WERI-Rb-1 (cell line): ENCODE measurements around the gene VRK3.

Experiments
- DNase-seq: peaks from one replicate; pipeline ENCODE4 v3.0.0-alpha.2; 2020
- H3K27ac ChIP-seq: fragments of 250-450 bp; sonication (Bioruptor Pico); 2 replicates; pipeline ENCODE4 v1.5.1; 2020; ENCODE audit warnings: mild to moderate bottlenecking, moderate library complexity
- H3K27me3 ChIP-seq: fragments of 250-450 bp; sonication (Bioruptor Pico); 2 replicates; pipeline ENCODE4 v1.5.1; 2021; ENCODE audit warnings: mild to moderate bottlenecking, low read depth, moderate library complexity; ENCODE audit not compliant: insufficient read depth, severe bottlenecking
- H3K36me3 ChIP-seq: fragments of 250-450 bp; sonication (Bioruptor Pico); 2 replicates; pipeline ENCODE4 v1.5.1; 2020; ENCODE audit warnings: mild to moderate bottlenecking, moderate library complexity
- H3K4me3 ChIP-seq: 2 replicates; pipeline ENCODE4 v1.5.1; 2011; ENCODE audit warnings: low read depth, mild to moderate bottlenecking, control low read depth, low read length
- H3K9me3 ChIP-seq: fragments of 250-450 bp; sonication (Bioruptor Pico); 2 replicates; pipeline ENCODE4 v1.5.1; 2021; ENCODE audit warnings: mild to moderate bottlenecking, moderate library complexity; ENCODE audit not compliant: severe bottlenecking
- TF ChIP-seq, protein P1 (sequence below): IDR thresholded peaks from 2 replicates; pipeline ENCODE4 v1.5.1; 2011; ENCODE audit warnings: low read depth, mild to moderate bottlenecking, control low read depth, inconsistent platforms, low read length

VRK3 gene

DNA sequence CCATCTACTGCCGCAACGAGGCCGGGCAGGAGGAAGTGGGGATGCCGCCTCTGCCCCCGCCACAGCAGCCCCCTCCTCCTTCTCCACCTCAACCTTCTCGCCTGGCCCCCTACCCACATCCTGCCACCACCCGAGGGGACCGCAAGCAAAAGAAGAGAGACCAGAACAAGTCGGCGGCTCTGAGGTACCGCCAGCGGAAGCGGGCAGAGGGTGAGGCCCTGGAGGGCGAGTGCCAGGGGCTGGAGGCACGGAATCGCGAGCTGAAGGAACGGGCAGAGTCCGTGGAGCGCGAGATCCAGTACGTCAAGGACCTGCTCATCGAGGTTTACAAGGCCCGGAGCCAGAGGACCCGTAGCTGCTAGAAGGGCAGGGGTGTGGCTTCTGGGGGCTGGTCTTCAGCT is 92.4 kb downstream of the VRK3 start:
- Histone ChIP-seq H3K27ac (no peak overlapping the region), H3K9me3 (no peaks in the 10 kb centered on the region), H3K36me3 (peaks cover 16% of the 10 kb centered on the region), H3K4me3 (no peak overlapping the region), H3K27me3 (no peaks in the 10 kb centered on the region)
- TF ChIP-seq, protein P1, sequence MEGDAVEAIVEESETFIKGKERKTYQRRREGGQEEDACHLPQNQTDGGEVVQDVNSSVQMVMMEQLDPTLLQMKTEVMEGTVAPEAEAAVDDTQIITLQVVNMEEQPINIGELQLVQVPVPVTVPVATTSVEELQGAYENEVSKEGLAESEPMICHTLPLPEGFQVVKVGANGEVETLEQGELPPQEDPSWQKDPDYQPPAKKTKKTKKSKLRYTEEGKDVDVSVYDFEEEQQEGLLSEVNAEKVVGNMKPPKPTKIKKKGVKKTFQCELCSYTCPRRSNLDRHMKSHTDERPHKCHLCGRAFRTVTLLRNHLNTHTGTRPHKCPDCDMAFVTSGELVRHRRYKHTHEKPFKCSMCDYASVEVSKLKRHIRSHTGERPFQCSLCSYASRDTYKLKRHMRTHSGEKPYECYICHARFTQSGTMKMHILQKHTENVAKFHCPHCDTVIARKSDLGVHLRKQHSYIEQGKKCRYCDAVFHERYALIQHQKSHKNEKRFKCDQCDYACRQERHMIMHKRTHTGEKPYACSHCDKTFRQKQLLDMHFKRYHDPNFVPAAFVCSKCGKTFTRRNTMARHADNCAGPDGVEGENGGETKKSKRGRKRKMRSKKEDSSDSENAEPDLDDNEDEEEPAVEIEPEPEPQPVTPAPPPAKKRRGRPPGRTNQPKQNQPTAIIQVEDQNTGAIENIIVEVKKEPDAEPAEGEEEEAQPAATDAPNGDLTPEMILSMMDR, result no peak
- no peak for DNase-seq

DNA sequence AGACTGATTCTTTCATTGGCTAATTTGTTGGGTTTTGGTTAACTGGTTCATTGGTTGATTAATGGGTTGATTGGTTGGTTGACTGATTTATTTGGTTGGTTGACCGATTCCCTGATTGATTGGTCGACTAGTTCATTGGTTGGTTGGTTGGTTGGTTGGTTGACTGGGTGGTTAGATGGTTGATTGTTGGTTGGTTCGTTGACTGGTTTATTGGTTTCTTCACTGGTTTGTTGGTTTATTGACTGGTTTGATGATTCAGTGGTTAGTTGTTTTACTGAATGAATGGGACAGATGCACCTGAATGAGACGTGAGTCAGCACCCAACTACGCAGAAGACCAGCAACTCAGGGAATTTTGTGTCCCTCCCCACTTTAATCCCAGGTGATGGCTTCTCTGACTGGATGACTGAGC is 93.1 kb downstream of the VRK3 start:
- Histone ChIP-seq H3K27ac (no peak overlapping the region), H3K4me3 (no peak overlapping the region), H3K36me3 (peaks cover 22% of the 10 kb centered on the region), H3K9me3 (no peaks in the 10 kb centered on the region), H3K27me3 (no peaks in the 10 kb centered on the region)
- DNase-seq, result no peak
- TF ChIP-seq, protein P1, result no peak

DNA sequence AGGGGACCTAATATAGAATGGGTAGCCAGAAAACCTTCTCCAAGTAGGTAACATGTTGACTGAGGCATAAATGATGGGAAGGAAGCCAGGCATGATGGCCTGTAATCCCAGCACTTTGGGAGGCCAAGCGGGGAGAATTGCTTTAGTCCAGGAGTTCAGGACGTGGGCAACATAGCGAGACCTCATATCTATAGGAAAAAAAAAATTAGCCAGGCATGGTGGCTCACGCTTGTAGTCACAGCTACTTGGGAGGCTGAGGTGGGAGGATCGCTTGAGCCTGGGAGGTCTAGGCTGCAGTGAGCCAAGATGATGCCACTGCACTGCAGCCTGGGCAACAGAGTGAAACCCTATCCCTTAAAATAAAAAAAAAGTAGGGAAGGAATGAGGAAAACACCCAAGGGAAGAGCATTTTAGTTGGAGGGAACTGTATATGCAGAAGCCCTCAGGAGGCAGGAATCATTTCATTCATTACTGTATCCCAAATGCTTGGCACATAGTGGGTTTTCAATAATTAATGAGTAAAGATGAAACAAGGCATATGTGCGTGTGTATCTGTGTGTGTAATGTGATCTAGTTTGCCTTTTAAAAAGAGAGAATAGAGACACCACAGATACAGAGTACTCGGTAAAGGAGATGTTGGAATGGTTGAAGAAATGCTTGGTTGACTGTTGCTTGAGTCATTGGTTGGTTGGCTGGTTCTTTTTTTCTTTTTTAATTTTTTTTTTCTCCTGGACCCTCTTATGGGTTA is 93.7 kb downstream of the VRK3 start:
- H3K27ac ChIP-seq, result no peak overlapping the region
- peaks cover 28% of the 10 kb centered on the region for H3K36me3 ChIP-seq
- TF ChIP-seq, protein P1, result no peak
- no peak for DNase-seq
- H3K9me3 ChIP-seq, result no peaks in the 10 kb centered on the region
- H3K27me3 ChIP-seq, result no peaks in the 10 kb centered on the region
- no peak overlapping the region for H3K4me3 ChIP-seq

DNA sequence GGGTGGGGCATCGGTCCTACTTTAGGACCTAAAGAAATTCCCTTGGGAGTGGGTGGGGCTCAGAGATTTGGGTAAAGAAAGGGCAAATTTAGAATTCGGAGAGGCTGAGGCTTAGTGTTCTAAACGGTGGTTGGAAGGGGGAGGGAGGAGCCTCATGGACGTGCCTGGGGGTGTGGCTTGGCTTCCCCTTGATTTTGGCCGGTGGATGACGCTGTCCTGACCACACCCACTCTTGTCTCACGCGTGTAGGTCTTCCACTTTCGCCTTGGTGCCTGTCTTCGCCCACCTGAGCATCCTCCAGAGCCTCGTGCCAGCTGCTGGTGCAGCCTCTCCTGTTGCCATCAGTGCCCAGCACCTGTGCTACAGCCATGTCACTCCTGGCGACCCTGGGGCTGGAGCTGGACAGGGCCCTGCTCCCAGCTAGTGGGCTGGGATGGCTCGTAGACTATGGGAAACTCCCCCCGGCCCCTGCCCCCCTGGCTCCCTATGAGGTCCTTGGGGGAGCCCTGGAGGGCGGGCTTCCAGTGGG is 94.6 kb downstream of the VRK3 start:
- TF ChIP-seq, protein P1, result no peak
- Histone ChIP-seq H3K27ac (no peak overlapping the region), H3K27me3 (no peaks in the 10 kb centered on the region), H3K4me3 (no peak overlapping the region; the same call in 1 of the 2 replicates), H3K9me3 (no peaks in the 10 kb centered on the region), H3K36me3 (peaks cover 37% of the 10 kb centered on the region)
- DNase-seq, result no peak

DNA sequence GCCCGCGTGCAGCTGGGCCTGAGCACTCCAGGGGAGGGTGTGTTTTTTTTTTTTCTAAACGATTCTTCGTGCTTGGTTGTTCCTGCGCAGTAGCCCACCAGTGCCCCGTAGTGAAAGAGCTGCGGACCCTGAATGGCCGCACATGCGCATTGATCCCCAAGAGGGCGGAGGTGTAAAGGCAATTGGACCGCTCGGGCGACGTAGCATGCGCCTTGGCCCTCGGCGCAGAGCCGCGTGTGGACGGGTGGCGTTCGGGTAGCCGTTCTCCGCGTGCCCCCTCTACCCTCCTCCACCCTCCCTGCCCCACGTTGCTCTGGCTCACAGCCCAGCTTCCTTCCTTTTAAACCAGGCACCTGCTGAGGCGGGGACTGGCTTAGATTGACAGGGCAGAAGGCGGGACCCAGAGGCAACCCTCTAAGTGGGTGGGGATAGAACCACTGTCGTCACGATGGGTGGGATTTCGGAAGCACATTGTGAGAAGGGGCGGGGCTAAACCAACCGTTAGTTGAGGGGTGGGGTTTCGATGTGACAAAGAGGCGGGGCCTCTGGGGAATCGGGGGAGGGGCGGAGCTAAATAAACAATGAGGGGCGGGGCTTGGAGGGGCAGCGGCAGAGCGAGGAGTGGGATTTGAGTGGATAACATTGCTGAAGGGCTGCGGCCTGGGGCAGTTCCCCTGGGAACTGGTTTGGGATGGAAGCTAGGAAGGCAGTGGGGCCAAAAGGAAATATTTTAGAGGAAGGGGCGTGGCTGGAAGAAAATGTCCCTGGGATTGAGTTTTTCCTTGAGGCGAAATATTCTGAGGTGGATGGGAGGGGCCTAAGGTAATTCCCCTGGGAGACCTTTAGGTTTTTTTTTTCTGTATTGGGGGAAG is 95.3 kb downstream of the VRK3 start:
- no peaks in the 10 kb centered on the region for H3K27me3 ChIP-seq
- DNase-seq, result peak; percentile 97
- TF ChIP-seq, protein P1, result no peak
- H3K36me3 ChIP-seq, result peaks cover 44% of the 10 kb centered on the region
- H3K27ac ChIP-seq, result peak overlapping the region; percentile 100
- H3K4me3 ChIP-seq, result peak overlapping the region; percentile 99
- H3K9me3 ChIP-seq, result no peaks in the 10 kb centered on the region
